PC-9 (cell line): ENCODE results near the gene ITGA5.

ENCODE experiments used
- EZH2 ChIP-seq: fragments of 200-600 bp; sonication (generic); IDR thresholded peaks from 2 replicates; pipeline ENCODE4 v1.8.0; 2017; ENCODE audit warnings: antibody characterized with exemption, low read depth
- TF ChIP-seq, protein P1 (sequence below): fragments of 200-600 bp; sonication (generic); conservative IDR thresholded peaks from 2 replicates; pipeline ENCODE4 v1.6.1; 2017; ENCODE audit warnings: mixed run types, antibody characterized with exemption, mild to moderate bottlenecking, moderate library complexity

DNA sequence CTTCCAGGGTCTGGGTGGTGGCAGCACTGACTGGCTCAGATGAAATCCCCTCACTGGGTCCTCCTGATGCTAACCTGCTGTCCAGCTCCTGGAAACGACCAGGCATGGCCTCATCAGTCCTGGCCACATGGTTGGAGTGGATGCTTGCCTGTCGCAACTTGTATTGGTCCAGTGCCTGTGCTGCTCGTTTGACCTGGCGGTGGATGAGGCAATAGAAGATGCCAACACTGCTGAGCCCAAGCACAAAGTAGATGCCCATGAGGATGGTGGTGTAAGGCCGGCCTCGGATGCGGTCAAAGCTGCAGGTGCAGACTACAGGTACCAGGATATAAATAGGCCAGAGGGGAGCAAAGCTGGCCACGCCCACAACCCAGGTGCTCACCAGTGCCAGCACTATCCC lies 56.0 kb downstream of the ITGA5 start:
- TF ChIP-seq, protein P1, sequence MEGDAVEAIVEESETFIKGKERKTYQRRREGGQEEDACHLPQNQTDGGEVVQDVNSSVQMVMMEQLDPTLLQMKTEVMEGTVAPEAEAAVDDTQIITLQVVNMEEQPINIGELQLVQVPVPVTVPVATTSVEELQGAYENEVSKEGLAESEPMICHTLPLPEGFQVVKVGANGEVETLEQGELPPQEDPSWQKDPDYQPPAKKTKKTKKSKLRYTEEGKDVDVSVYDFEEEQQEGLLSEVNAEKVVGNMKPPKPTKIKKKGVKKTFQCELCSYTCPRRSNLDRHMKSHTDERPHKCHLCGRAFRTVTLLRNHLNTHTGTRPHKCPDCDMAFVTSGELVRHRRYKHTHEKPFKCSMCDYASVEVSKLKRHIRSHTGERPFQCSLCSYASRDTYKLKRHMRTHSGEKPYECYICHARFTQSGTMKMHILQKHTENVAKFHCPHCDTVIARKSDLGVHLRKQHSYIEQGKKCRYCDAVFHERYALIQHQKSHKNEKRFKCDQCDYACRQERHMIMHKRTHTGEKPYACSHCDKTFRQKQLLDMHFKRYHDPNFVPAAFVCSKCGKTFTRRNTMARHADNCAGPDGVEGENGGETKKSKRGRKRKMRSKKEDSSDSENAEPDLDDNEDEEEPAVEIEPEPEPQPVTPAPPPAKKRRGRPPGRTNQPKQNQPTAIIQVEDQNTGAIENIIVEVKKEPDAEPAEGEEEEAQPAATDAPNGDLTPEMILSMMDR, result no peak
- no peak for TF ChIP-seq EZH2
